NCI-H1436 (cell line): Measurements from ENCODE around the gene SUDS3.
A peak's percentile ranks its signal among the peaks of the same experiment; 100 is the strongest.
"Not testable (repeated sequence)": the region's sequence is repeated elsewhere in the genome, so short reads cannot be mapped to it uniquely, and the experiment has no call there.

ENCODE experiments used
- DNase-seq: peaks from one replicate; lab custom pipeline; 2025; lab: John Stamatoyannopoulos, UW

Gene SUDS3

DNA sequence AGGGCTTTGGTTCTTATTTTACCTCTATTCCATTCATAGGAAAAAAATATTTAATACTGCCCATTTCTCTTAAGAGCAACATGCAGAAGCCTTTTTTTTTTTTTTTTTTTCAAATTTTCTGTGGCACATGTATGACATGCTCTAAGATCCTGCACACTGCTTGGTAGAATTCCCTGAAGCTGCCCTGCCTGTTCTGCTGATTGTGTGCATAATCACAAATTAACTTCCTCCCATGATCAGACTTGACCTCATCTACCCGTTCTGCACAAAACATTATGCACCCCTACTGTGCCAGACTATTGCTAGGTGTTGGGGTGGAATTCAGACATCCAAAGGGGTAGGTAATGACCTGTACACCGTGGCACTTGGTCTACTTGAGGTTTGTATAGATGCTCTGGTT, 22.2 kb downstream of the SUDS3 start:
- DNase-seq: no peak

DNA sequence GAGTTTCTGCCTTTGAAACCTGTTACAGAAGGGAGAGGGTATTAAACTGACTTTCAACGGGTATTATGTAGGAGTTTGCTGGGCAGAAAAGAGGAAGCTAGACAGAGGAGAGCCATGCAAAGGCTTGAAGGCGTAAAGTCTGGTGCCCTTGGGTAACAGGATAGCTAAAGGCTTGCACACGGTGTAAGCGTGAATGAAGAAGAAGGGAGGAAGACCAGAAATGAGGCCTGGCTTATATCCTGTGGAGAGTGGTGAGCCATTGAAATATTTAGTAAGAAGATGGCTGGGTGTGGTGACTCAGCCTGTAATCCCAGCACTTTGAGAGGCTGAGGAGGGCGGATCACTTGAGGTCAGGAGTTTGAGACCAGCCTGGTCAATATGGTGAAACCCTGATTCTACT, 22.6 kb downstream of the SUDS3 start:
- DNase-seq: no peak

DNA sequence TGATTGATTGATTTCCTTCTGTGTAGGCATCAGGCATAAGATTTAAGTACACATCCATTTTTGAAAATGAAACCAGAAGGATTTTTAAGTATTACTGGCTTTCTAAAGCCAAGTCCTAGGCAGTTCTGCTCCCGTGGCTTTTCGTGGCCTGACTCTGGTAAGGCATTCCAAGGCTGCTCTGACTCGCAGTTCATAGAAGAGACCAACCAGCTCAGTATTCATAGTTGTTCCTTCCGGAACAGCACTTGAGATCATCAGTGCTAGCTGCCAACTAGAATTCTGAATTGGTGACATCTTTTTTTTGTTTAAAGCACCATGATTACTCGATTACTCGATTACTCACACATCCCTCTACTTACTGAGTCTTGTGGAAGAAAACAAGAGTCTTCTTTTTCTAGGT, 25.9 kb downstream of the SUDS3 start:
- DNase-seq: no peak

DNA sequence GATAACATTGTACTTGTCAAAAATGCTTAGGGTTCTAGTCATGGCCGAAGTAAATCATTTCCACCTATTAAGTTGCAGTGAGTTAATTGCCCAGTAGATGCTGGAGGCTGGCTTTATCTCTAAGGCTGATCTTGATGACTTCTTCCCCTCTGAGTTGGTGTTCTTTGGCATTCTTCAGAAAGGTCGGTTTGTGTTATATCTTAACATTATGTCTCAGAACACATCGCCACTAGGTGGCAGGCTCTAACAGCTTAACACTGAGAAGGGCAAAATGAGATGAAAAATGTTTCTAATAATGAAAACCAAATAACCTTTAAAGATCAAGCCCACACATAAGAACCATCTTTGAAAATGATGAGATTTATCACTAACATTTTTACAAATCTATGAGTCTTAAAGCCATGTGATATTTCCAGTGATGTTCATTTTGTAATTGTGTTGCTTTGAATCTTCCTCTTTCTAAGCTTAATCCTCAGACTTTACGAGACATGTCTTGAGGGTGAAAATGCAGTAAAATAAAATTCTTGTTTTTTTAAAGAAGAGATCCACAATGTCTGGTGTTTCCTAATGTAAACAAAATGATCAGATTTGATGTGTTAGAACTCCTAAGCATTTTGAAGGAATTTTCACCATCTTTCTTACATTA, 28.6 kb downstream of the SUDS3 start:
- peak; percentile 52 for DNase-seq

DNA sequence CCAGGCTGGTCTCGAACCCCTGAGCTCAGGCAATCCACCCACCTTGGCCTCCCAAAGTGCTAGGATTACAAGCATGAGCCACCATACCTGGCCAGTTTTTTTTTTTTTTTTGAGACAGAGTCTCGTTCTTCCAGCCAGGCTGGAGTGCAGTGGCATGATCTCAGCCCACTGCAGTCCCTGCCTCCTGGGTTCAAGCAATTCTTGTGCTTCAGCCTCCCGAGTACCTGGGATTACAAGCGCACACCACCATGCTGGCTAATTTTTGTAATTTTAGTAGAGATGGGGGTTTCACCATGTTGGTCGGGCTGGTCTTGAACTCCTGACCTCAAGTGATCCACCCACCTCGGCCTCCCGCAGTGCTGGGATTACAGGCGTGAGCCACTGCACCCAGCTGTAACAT, 31.9 kb downstream of the SUDS3 start:
- DNase-seq: not testable (repeated sequence)

DNA sequence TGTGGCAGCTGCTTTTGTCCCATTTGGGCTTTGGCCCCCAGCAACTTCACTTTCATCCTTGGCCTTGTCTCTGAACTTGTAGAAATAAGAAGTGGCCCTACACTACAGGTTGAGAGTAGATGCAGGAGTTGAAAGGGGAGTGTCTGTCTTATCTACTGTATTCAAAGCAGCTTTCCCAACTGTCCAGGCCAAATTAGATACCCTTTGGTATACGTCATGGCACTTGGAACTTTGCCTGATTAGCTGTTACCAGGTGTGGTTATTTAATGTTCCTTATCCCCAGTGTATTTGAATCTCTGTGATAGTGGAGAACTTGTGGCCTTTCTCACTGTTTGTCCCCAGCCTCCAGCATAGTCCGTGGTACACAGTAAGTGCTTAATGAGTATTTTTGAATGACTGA, 33.5 kb downstream of the SUDS3 start:
- DNase-seq: no peak

DNA sequence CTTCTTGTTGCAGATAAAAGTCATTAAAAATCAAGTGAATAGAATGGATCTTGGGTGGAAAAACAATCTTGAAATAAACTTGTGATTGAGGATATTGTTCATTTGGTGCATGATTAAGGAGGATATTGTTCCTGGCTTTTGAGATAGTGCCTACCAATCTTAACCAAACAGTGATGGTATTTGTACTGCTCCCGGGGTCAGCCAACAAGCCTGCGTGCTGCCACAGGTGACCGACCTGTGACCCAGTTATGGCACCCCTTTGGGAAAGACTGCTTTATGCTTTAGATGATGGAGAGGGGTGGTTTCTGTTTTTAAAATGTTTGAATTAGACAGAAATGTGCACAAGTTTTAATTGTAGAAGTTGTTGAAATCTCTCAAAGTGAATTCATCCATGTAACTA, 41.6 kb downstream of the SUDS3 start:
- DNase-seq: no peak

DNA sequence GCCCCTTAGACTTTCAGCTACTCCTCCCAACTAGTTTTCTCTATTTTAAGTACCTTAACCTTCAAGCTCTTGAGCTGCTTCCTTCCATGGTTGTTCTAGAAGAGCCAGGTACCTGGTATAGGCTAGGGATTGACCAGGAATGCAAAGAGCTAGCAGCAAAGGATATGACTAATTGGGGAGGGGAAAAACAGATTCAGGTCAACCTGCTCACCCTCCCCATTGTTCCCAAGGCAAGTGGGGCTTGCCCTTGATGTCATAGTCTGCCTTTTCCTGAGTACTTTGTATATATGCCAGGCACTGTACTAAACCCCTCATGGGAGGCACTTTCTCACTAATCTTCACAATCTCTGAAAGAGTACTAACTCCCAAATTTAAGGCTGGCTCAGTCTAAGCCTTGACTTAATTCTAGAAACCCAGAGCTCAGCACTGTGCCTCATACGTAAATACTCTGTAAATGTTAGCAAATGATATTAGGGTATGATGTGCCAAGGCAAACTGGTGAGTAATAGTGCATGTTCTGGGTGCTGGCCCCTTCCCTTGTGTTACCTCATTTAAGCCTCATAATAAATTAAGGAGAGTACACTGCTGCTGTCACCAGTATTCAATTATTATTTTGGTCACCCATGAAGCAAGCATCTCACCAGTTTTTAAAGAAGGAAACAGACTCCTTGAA, 42.2 kb downstream of the SUDS3 start:
- no peak for DNase-seq

DNA sequence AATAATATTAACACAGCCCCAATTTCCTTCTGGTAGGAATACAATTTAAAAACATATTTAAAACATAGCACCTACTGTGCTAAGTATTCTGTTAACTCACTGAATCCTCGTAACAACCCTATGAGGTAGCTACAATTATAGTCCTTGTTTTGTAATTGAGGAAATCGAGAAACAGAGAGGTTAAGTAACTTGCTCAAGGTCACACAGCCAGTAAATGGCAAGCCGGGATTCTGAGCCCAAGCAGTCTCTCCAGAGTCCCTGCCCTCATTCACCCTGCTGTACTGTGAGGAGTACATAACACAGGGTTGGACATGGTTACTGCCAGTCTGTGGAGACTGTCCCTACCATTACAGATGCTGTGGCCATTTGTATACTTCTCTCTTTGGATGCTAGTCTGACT, 44.3 kb downstream of the SUDS3 start:
- DNase-seq: no peak

DNA sequence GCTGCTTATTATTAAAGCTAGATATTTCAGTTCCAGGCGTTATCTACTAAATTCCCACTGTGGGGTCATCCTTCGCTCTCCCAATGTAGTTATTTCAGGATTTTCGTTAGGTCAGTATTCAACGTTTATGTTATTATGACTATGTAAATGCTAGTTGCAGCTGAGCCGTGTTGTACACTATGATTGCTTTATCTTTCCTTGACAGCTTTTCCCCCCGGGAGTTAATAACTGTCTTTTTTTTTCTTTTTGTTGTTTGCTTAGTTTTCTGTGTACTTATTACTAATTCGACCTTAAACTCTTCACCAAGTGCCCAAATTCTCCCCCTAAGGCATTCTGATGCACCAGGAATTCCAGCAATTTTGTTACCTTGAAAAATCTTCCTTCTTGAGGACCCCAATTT, 48.5 kb downstream of the SUDS3 start:
- no peak for DNase-seq

DNA sequence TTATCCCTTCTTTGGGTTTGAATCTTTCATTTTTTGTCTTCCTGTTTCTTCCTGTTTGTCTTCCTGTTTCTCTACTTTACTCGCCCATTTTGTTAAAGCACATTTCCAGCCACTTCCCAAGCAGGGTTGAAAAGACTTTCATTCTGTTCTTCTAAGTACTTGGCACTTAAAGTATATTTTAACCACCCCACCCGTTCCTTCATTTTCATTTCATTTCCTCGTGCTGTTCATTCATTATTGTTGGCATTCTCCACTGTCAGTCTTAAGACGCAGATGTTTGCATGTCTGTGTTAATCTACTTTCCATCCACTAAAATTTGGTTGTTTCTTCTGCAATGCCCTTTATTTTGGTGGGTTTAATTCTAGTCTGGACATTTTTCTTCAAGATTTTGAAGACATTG, 49.0 kb downstream of the SUDS3 start:
- no peak for DNase-seq

DNA sequence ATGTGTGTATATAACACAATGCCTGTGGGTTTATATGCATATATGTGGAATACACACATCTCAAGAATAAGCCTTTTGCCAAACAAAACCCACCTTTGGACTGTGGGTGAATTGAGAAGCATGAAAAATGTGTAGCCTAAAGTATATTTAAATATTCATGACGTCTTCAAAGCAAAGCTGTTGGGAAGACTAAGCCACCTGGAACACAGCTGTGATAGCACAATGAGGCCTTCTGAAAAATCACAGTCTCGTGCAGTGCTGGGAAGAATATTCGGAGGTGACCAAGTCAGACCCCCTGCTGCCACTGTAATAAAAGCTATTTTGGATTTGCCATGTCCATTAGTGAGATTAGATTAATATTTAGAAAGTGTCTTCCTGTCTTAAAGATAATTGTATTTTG, 51.5 kb downstream of the SUDS3 start:
- no peak for DNase-seq

DNA sequence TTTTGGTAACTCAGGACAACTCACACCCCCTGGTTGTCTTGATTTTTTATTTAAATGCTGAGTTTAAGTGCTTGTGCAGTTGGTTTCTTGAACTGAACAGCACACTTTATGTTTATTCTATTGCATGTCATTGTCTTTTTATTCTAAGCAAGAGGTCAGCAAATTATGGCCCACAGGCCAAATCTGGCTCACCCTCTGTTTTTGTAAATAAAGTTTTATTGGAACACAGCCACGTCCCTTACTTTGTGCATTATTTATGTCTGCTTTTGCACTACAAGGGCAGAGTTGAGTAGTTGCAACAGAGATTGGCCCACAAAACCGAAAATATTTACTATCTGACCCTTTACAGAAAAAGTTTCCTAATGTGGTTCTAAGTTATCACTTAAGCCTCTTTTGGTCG, 52.3 kb downstream of the SUDS3 start:
- no peak for DNase-seq

DNA sequence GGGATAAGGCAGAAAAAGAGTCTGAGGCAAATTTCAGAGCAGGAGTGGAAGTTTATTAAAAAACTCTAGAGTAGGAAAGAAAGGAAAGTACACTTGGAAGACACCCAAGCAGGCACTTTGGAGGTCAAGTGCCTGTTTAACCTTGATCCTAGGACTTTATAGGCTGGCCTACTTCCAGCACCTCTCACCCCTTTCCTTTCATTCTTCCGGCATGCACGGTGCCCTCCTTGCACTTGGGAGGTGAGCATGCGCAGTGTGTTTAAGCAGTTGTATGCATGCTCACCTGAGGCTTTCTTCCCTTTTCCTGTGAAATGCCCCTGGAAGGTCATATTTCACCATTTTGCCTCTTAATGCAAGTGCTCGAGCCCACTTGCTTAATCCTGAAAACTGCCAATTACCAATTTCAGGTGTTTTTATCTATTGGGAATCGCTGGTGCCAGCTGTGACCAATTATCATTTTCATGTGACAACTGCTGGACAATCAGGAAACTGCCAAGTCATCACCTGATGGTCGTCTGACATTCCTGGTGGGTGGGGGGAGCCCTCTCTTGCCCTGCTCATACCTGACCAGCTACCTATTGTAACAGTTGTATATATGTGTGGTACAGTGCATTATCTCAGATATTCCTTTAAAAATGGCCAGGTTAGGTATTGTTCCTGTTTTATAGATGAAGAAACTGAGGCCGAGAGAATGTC, 53.5 kb downstream of the SUDS3 start:
- DNase-seq: no peak

DNA sequence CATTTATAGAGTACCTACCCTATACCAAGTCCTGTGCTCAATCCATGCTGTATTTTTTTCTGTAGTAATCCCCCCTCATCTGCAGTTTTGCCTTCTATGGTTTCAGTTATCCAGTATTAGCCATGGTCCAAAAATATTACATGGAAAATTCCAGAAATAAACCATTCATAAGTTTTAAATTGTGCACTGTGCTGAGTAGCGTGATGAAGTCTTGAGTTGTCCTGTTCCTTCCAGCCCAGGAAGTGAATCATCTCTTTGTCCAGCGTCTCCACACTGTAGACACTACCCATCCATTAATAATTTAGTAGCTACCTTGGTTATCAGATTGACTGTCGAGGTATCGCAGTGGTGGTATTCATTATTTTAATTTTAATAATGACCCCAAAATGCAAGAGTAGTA, 54.2 kb downstream of the SUDS3 start:
- no peak for DNase-seq

DNA sequence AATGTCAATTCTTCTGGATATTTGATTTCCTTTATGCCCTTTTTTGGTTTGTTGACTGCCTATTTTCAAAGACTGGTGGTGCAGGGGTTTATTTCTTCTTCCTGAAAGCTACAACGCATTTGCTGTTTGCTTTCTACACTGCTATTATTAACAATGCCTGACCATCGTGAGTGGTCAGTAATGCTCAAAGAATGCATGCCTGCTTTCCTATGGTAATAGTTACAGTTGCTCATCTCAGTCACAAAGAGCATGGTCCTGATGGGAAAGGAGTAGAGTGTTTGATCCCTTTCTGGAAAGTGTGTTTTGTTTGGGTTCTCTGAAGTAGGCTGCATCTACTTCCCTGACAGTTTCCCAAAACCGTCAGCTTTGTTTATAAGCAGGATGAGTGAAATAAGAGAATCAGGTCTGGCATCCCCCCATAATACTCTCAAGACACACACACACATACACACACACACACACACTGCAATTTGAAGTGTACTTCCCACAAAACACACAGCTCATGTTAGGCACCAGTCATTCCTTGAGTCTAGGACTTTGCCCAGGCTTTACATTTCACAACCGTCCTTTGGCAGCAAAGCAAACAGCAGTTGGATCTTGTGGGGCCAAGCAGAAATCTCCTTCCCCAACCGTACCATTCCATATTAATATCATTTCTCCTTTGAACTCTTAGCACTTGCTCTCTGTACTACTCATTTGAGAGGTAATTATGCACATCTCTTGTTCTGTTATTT, 56.6 kb downstream of the SUDS3 start:
- no peak for DNase-seq

DNA sequence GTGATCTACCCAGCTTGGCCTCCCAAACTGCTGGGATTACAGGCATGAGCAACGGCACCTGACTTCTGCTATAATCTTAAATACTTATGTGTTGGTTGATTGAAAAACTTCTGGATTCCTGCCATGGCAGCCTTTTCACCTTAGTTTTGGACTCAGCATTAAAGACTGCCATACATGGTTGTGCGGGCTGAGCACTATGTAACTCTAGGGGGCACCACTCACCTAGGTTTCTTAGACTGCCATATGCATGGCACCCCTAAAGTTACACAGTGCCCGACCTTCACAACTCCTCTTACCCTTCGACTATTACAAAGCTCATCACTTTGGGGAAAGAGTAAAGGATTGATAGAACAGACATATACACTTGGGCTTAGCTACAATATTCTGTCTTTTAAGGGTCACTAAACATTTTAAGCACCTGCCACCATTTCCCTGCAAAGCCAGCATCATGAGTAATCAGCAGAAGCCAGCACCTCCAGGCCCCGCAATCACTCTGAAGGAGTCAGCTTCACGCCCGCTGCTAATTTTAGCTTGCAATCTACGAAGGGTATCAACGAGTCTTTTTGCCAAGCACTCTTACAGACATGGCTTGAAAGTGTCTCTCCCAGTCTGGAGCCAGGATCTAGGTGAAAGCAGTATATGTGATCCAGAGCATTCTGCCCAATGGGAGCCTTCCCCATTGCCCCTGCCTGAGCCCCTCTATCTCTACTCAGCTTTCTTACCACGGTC, 59.8 kb downstream of the SUDS3 start:
- DNase-seq: no peak

DNA sequence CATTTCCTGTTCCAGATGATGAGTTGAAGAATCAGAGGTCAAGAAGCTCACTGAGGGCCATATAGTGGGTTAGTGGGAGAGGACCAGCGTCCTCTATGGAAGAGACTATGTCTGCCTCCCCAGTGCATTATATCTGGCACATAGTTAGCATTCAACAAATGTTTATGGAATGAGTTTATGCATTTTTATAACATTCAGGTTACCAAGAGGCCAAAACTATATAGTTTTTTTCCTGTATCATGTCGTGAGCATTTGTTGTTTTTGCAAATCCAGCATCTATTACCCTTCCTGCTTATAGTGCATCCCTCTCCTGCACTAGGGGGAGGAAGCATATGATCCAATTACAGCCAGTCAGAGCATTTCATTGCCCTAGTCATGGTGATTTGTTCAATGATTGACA, 60.6 kb downstream of the SUDS3 start:
- no peak for DNase-seq

DNA sequence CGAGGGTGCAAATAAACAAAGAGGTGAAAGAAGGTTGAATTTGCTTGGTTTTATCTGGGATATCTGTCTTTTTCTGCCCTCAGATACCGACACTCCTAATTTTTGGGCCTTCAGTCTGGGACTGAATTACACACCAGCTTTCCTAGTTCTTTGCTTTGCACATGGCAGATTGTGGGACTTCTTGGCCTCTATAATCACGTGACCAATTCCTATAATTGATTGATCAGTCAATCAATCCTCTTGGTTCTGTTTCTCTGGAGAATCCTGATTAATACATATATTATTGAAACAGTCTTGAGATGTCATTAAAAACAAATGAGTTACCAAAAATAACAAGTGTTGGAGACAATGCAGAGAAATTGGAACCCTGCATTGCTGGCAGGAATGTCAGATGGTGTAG, 62.7 kb downstream of the SUDS3 start:
- DNase-seq: no peak

DNA sequence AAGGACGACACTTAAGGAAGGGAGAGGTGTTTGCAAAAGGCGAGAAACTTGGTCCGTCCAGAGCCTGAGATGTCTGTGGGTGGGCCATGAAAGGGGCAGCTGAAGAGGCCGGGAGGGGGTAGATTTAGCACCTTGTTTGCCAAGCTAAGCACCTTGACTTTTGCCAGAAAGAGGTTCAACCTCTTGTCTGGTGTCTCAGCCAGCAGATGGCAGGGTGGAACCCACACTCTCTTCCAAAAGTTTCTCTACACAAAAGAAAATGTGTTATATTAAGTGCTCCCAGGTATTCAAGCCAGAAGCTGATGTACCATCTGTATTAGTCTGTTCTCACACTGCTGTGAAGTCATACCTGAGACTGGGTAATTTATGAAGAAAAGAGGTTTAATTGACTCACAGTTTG, 69.9 kb downstream of the SUDS3 start:
- no peak for DNase-seq

DNA sequence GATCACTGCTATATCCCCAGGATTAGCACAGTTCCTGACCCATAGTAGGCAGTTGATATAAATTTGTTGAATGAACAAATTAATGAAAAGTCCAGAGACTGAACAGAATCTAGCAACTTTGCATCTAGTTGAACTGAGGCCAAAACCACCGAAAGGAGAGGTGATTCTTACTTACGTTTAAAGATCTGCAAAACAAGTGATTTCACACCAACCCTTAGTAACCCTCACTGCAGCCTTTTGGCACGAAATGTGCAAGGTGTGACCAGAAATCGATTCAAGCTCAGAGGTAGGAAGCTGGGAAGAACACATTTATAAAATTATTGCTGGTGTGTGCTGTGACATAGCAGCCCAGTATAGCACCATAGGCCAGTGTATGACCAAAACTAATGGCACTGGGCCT, 70.8 kb downstream of the SUDS3 start:
- DNase-seq: no peak

DNA sequence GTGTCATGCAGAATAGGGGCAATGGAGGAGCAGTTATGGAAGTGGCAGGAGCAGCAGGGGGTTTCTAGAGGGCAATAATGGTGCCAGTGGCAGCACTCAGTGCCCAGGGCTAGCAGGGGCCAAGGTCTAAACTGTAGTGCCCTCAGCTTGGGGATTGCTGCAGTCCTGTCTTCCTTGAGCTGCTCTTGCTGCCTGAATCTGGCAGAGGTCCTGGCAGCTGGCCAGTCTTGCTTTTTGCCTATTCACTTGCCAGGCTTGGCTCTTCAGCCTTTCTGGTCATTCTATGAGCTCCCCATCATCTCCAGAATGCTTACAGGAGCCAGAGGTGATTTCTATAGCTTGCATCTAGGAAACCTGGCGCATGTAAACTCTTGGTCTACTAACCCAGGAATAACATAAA, 72.0 kb downstream of the SUDS3 start:
- DNase-seq: no peak
